Uterus (tissue), 4 donors: ENCODE data around the gene NSRP1. TPM values are rescaled to one million over a fixed set of nuclear protein-coding genes. Genes with fewer than 3 reads are reported as not detected.

Experiments
- DNase-seq, 2 donors: peaks; one replicate each; pipeline ENCODE4 v3.0.0-alpha.2; 2019 to 2020
- H3K27ac ChIP-seq, 2 donors: fragments of 200-600 bp; sonication (generic); 1 replicate in 1 of 2; 2 replicates in 1 of 2; pipeline ENCODE4 v1.5.1; 2016 to 2018
- H3K27me3 ChIP-seq, 2 donors: fragments of 200-600 bp; sonication (generic); one replicate each; pipeline ENCODE4 v1.5.1; 2018 to 2019; ENCODE audit warnings: control low read depth in 1 of 2
- H3K36me3 ChIP-seq, 2 donors: fragments of 200-600 bp; sonication (generic); one replicate each; pipeline ENCODE4 v1.5.1; 2019; ENCODE audit warnings: control low read depth in 1 of 2
- H3K4me1 ChIP-seq, 2 donors: fragments of 200-600 bp; sonication (generic); one replicate each; pipeline ENCODE4 v1.5.1; 2018 to 2019; ENCODE audit warnings: control low read depth in 1 of 2
- H3K4me3 ChIP-seq, 2 donors: fragments of 200-600 bp; sonication (generic); 1 replicate in 1 of 2; 2 replicates in 1 of 2; pipeline ENCODE4 v1.5.1; 2018 to 2019; ENCODE audit warnings: mild to moderate bottlenecking in 1 of 2
- H3K9me3 ChIP-seq, 2 donors: fragments of 200-600 bp; sonication (generic); one replicate each; pipeline ENCODE4 v1.5.1; 2019; ENCODE audit warnings: control low read depth in 1 of 2
- CTCF ChIP-seq, 4 experiments: fragments of 200-600 bp in 2 of 4; fragments of 450-650 bp in 2 of 4; sonication (generic) in 2 of 4; IDR thresholded peaks; one replicate each; pipeline ENCODE4 v1.5.1; 2016 to 2019; ENCODE audit warnings: antibody characterized with exemption in 4 of 4, mild to moderate bottlenecking in 2 of 4, moderate library complexity in 1 of 4
- POLR2A ChIP-seq, 2 donors: fragments of 450-650 bp; IDR thresholded peaks; one replicate each; pipeline ENCODE4 v1.6.1; 2016; ENCODE audit warnings: antibody characterized with exemption in 2 of 2, mild to moderate bottlenecking in 1 of 2, moderate library complexity in 1 of 2
- intact Hi-C: fragments of 100-400 bp; cut with DNase I; formaldehyde crosslinking; loops from one replicate; pipeline ENCODE4 v1.15.1; 2023; ENCODE audit warnings: low total_unique reads
- total RNA-seq, 4 donors: library from RNA; depleted of rRNA in 3 of 4; stranded (reverse); fragments of >200 nt in 3 of 4; gene quantifications; one replicate each; pipeline versions ENCODE4 v1.1.0 to v1.2.4, GENCODE V29; 2014 to 2023
- donor health status: DM: yes; HTN: yes; CAD: no.

Gene NSRP1
- total RNA-seq, 4 donors from 2014 or later, result 8.8 to 53.1 (median 26.8) TPM

GRCh38 chr17:30165960-30166359 lies 49.3 kb downstream of the NSRP1 start:
- Histone ChIP-seq H3K4me3 (no peak overlapping the region), H3K36me3 (no peaks in the 10 kb centered on the region), H3K27me3 (no peaks in the 10 kb centered on the region), H3K27ac (no peak overlapping the region), H3K4me1 (no peaks in the 10 kb centered on the region), H3K9me3 (no peaks in the 10 kb centered on the region)
- intact Hi-C loops, result no loop called here
- no peak for TF ChIP-seq CTCF (IDR thresholded peaks at IDR 0.05)
- no peak for TF ChIP-seq POLR2A (IDR thresholded peaks at IDR 0.05)
- DNase-seq, result no peak

DNA sequence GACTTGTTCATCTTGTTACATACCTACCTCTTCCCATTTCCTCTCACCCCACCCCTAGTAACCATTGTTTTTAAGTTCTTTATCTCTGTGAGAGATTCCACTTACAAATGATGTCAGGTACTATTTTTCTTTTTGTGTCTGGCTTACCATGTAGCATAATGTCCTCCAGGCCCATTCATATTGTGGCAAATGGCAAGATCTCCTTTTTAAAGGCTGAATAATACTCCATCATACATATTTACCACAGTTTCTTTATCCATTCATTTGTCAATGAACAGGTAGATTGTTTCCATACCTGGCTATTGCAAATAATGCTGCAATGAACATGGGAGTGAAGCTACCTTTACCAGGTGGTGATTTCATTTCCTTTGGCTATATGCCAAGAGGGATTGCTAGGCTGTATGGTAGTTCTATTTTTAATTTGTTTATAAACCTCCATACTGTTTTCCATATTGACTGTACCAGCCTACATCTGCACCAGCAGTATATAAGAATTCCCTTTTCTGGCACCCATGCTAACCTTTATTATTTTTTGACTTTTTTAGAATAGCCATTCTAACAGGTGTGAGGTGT lies 53.9 kb downstream of the NSRP1 start:
- intact Hi-C loops, result no loop called here
- TF ChIP-seq CTCF (IDR thresholded peaks at IDR 0.05) (no peak), POLR2A (IDR thresholded peaks at IDR 0.05) (no peak)

DNA sequence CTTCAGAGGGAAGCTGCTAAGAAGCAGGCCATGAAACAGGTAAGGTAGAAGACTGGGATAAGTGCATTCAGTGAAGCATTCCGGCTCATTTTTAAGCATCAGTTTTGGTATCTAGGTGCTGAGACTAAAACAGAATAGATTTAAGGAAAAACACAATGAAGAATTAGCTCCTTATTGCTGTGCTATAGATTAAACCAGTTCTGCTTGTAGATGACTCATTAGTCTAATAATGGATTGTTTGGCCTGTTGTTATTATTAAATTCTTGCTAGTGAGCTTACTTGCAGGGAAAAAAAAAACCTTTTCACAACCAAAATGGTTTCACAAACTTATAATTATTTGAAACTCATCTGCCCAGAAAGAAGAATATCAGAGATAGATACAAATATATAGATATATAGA lies 55.9 kb downstream of the NSRP1 start:
- H3K27ac ChIP-seq, result no peak overlapping the region
- intact Hi-C loops, result no loop called here
- H3K4me1 ChIP-seq, result no peaks in the 10 kb centered on the region
- TF ChIP-seq POLR2A (IDR thresholded peaks at IDR 0.05) (no peak), CTCF (IDR thresholded peaks at IDR 0.05) (no peak)
- H3K9me3 ChIP-seq, result no peaks in the 10 kb centered on the region
- no peak overlapping the region for H3K4me3 ChIP-seq
- no peaks in the 10 kb centered on the region for H3K27me3 ChIP-seq
- no peaks in the 10 kb centered on the region for H3K36me3 ChIP-seq
- no peak for DNase-seq

More for the DNA sequence above, 53.9 kb downstream of the NSRP1 start:
- no peak for DNase-seq
- Histone ChIP-seq H3K4me1 (no peaks in the 10 kb centered on the region), H3K9me3 (no peaks in the 10 kb centered on the region), H3K4me3 (no peak overlapping the region), H3K36me3 (no peaks in the 10 kb centered on the region), H3K27ac (no peak overlapping the region), H3K27me3 (no peaks in the 10 kb centered on the region)

- no peaks in the 10 kb centered on the region for H3K27me3 ChIP-seq
- H3K36me3 ChIP-seq, result no peaks in the 10 kb centered on the region
- H3K4me3 ChIP-seq, result no peak overlapping the region
- intact Hi-C loops, result no loop called here
- no peaks in the 10 kb centered on the region for H3K9me3 ChIP-seq
- no peaks in the 10 kb centered on the region for H3K4me1 ChIP-seq
- no peak for TF ChIP-seq POLR2A (IDR thresholded peaks at IDR 0.05)
- DNase-seq, result no peak
- no peak overlapping the region for H3K27ac ChIP-seq
Measured at GRCh38 chr17:30173649-30174048, 57.0 kb downstream of the NSRP1 start.

DNA sequence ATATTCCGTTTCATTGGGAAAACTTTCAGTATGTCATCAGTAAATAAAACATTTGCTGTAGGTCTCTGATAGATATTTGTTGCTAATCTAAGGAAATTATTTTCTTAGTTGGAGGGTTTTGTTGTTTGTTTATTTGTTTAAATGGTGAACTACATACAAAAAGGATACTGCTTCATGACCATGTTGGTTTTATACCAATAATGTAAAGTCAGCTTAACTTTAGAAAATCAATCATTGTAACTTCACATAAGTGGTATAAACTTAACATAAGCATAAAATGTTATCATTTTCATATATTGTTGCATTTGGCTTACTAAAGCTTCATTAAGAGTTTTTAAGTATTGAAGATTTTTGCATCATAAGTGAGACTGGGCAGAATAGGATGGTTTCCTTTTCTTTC lies 57.9 kb downstream of the NSRP1 start:
- no peaks in the 10 kb centered on the region for H3K36me3 ChIP-seq
- intact Hi-C loops, result no loop called here

DNA sequence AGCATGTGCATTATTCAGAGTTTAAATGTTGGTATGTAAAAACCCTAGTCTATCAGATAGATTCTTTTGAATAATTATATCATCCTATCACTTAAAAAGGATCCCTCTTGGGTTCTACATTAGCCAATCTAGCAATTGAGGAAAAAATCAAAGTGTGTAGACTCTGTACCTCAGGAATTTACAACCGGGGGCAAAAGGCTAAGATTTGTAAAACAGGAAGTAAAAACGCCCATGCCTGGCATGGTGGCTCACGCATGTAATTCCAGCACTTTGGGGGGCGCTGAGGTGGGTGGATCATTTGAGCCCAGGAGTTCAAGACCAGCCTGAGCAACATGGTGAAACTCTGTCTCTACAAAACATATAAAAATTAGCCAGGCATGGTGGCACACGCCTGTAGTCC lies 60.2 kb downstream of the NSRP1 start:
- Histone ChIP-seq H3K9me3 (no peaks in the 10 kb centered on the region), H3K27ac (no peak overlapping the region), H3K4me1 (no peaks in the 10 kb centered on the region), H3K4me3 (no peak overlapping the region), H3K36me3 (no peaks in the 10 kb centered on the region), H3K27me3 (no peaks in the 10 kb centered on the region)
- no peak for DNase-seq
- intact Hi-C loops, result no loop called here
- TF ChIP-seq CTCF (IDR thresholded peaks at IDR 0.05) (no peak), POLR2A (IDR thresholded peaks at IDR 0.05) (no peak)

More for the DNA sequence above, 57.9 kb downstream of the NSRP1 start:
- Histone ChIP-seq H3K27me3 (no peaks in the 10 kb centered on the region), H3K4me3 (no peak overlapping the region), H3K27ac (no peak overlapping the region), H3K9me3 (no peaks in the 10 kb centered on the region), H3K4me1 (no peaks in the 10 kb centered on the region)
- no peak for DNase-seq
- TF ChIP-seq POLR2A (IDR thresholded peaks at IDR 0.05), result no peak
